CD4-positive, alpha-beta T cell treated with Interleukin-2 at 100 ng/mL for 4 hours (primary cell): Measurements from ENCODE around the gene MAP6.

ENCODE experiments used
- DNase-seq: peaks from one replicate; pipeline ENCODE4 v3.0.0-alpha.2; 2020; ENCODE audit warnings: low spot score

MAP6 gene

DNA sequence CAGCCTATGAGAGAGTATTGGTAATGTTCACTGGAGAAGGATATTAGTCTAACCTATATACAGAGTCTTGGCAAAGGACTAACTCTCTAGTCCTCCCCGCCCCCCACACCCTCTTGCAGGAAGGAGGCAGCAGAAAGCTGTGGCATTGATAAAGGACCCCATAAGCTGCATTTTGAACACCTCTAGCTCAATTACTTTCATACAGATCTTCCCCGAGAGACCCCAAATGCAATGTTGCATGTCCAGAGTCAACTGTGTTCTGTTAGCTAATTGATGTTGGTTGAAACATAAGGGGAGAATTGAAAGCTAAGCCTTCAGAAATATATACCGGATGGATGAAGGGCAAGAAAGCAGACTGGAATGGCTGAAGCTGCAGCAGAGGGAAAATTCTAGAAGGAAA is 2.8 kb downstream of the MAP6 start:
- DNase-seq: no peak

GRCh38 chr11:75665126-75665525 is 3.7 kb downstream of the MAP6 start:
- DNase-seq: no peak

DNA sequence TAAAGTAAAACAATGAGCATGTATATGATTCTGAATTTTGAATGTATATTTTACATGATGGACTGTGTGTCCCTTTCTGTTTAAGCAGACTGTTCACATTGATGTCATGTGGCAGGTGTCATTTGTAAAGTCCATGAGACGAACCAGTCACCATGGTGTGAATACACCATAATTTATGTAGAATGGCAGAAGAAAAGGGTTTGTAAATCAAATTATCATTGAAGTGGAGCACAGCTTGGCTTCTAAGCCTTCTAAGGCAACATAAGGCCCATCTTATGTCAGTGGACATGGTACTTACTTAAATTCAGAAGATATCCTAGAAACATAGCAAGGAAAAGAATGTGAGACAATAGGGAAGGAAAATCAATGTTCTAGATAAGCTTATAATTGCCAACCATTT is 4.4 kb downstream of the MAP6 start:
- DNase-seq: no peak

DNA sequence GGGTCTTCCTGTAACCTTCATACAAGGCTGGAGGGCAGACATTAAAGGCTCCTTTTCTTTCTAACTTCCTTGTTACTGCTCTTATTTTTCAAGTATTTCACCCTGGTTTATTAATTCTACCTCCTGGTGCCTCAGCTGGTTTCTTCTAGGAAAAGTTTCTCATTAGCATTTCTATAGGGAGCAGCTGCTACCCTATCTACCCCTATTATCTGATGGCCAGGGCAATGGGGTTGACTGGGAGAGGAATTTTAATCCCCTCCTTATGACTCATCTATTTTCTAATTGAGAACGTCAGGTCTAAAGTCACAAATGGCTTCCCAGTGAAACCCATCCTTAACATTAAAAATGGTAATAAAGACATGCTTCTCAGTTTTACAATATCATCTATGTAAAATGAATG is 5.0 kb downstream of the MAP6 start:
- no peak for DNase-seq

GRCh38 chr11:75659836-75660235 is 9.0 kb downstream of the MAP6 start:
- no peak for DNase-seq

GRCh38 chr11:75656044-75656727 is 12.7 kb downstream of the MAP6 start:
- DNase-seq: no peak

- DNase-seq: no peak
Measured at GRCh38 chr11:75655605-75656004, 13.2 kb downstream of the MAP6 start.

DNA sequence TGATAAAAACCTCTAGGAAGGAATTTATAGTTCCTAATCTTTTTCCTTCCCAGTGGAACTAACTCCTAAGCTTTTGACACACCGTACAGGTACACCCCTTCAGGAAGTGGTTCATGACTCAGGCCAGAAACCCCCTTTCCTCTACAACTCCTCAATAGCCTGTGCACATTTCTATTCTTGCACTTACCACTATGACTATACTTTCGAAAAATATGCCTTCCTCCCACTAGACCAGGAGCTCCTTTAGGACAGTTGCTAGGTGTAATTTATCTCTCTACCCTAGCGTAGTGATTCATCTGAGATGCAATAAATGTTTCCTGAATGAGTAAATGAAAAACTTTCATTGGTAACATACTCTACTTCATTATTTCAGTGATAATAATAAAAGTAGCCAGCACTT is 14.5 kb downstream of the MAP6 start:
- DNase-seq: no peak

DNA sequence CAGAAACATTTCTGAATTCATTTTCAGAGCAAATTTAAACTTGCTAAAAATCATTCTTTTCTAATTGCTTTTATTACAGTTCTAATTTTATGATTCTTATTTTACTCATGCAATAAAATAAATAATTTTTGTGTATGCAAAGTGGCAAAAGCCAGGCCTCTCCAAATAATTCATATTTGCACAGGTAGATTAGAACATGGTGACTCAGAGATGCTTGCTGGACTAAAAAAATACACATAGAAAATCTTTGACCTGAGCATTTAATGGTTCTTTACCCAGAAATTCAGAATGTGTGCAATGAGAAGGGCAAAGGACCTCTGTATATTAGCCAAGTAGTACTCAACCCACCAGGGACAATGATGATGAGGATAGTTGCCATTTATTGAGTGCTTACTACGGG is 15.3 kb downstream of the MAP6 start:
- no peak for DNase-seq

- no peak for DNase-seq
Measured at GRCh38 chr11:75652936-75653335, 15.9 kb downstream of the MAP6 start.

DNA sequence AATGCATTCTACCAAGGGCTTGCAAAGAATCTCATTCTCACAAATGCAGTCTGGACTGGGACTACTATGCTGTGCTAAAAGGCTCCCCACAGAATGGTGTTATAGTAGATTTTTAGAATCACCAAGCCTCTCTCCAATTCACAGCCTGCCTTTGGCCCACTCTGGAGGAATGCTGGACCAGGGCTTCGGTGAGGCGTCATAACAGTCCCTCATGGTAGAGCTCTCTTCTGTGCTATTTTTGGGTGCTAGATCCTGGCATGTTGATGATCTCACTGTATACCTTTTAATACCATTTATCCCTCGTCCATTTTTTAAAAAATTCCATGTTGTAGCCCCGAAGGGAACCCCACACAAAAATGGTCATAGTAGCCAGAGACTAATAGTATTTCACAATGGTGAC is 17.6 kb downstream of the MAP6 start:
- no peak for DNase-seq

DNA sequence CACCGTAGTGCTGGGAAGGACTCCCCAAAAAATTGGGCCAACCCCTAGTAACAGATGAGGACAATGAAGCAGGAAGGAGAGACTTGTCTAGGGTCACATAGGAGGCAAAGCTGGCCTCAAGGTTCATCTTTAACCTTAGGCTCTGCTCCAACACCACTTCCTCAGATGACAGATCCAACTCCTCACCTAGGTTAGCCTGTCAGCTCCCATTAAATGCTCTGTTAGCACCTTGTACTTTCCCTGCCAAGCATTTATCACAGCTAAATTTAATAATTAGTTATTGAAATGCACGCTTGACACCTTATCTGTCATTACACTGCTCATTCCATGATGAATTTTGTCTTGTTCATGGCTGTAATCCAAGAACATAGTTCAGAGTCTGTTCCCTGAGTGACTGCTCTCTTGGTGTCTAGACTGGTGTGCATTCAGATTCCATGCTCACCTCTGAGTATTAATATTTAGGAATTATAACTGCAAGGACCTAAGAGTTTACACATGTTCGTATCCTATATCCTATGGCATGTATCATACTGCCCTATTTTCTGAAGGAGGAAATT is 18.6 kb downstream of the MAP6 start:
- DNase-seq: no peak

DNA sequence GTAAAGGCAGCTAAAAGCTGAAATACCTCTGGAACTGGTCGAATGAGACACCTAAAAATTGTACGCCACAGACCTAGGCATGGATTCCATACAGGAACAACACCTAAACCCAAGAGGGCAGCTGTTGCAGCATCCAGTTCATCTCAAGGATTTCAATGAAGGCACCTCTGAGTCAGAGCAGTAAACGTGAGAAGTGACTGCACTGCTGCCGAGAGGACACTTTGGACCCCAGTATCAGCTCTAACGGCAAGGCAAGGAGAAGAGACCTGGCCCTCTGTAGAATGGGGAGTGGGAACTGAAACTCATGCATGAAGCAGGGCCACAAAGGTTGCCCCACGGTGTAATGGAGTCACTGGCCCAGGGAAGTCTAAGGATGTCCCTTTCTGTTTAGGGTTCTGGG is 23.9 kb downstream of the MAP6 start:
- DNase-seq: no peak

DNA sequence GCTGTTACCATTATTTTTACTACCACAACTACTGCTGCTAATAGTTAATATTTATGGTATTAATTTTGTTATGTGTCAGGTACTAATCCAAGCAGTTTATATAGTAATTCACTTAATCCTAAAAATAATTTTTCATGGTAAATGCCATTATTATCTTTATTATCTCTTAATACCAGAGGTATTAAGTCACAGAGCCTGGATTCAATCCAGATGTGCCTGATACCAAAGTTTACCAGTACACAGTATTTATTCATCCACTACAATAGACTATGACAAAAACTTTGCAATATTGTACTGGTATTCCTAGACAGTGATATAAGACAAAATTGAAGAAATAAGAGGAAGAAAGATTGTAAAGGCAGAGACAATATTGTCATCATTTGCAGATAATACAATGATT is 24.5 kb downstream of the MAP6 start:
- no peak for DNase-seq

DNA sequence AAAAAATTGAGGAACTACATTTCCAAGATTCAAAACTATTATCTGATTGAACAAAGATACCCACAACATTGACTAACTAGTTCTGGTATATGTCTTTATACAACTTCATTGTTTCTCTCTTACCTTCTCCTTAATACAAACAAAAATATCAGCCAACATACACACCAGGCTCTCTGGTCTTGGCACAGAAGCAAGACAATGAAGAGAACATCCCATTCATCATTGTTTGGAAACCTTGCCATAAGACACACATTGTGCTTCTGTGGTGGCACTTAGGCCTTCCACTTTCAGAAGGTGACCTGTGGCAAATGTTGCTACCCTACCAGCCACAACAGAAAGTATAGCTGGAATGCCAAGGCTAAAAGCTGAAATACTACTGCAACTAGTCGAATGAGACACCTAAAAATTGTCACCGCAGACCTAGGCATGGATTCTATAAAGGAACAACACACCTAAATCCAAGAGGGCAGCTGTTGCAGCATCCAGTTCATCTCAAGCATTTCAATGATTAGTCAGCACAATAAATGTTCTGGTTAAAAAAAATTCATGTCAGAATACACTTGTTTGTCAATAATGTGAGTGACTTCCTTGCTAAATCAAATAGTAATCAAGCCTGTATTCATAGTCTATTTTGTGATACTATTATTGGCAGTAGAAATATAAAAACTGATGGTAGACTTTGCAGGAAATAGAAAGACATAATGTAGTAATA is 26.3 kb downstream of the MAP6 start:
- DNase-seq: no peak

GRCh38 chr11:75639762-75640181 is 29.1 kb downstream of the MAP6 start:
- no peak for DNase-seq

GRCh38 chr11:75637998-75638397 is 30.8 kb downstream of the MAP6 start:
- no peak for DNase-seq

DNA sequence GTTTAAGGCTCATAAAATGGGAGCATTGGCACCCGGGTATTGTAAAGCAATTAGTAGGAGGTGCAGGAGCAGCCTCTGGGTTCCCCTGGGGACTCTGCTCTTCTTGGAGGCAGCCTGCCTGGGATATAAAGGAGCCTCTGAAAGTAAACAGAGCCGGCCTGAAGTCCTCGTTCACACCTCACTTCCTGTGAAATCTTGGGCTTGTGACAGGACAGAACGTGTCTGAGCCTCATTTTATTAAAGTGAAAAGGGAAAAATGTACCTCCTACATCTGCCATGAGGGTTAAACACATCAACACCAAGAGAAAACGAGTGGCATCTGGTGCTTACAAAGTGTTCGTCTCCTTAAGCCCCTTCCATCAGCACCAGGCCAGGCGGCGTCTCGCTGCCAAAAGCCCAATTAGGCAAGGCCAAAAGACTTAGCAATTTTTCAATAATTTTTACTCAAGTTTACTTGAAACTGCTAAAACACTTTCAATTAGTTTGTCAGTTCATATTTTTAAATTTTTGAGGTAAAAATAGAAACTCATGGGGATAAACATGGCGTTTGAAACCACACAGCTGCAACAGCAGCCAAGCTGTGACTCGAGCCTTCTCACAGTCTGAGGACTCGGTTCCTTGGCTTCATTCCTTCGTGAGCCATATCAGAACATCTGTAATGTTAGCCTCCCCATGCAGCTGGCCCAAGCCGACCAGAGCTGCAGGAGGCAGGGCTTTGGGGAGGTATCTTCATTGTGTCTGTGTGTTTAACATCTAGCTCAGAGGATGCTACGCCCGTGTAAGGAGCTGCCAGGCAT is 33.6 kb downstream of the MAP6 start:
- DNase-seq: no peak

- DNase-seq: no peak
Measured at GRCh38 chr11:75633409-75634066, 35.3 kb downstream of the MAP6 start.

DNA sequence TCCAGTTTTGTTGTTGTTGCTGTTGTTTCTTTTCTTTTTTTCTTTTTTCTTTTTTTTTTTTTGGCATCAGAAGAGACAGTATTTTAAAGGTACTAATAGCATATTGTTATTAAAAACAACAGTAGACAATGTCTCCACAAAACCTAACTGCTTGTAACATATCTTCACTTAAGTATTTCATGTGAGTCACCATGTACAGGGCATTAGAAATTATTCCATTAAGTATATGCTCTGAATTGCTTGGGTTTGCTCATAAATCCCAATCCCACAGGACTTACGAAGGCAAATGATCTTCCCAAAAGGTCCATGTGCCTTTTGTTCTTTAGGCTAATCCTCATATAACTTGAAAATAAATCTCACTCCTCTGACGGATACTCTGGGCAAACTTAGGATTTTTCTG is 35.9 kb downstream of the MAP6 start:
- DNase-seq: no peak

DNA sequence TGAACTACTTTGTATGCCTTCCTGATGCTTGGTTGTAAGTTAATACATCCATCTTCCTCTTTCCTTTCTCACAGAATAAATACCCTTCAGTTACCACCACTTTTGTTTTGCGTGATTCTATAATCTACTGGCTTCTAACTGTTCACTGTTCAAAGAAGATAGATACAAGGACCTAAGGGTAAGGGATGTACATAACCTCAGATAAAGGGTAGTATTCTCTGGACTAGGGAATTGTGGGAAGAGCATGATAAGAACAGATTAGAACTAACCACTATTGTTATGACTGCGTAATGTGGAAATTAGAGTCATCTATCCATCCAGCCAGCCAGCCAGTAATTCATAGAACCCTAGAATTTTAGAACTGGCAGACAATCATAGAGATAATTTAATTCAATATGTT is 36.4 kb downstream of the MAP6 start:
- DNase-seq: no peak

DNA sequence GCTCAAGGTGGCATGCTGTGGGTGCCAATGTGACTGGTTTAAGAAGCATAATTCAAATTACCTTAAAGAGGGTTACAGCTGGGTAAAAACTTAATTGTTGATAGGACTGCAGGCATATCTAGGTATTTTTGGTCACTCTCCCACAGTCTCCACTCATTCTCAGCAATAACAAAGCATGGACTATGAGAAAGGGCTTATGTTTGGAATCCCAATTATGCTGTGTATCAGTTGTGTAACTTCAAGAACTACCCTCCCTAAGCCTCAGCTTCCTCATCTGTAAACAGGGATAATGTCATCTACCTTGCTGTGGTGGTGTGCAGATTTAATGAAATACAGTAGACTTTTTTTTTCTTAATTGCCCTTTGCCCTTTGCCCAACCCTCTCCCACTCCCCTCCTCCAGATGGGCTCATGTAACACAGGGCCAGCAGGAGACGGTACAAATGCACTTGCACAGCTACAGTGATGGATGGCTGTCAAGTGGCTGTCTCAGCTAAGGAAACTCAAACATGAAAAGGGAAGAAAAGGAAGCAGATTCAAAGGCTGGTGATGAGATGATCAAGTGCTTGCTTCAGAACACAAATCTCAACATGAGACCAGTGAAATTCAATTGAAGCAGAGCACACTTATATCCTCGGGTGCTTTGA is 37.6 kb downstream of the MAP6 start:
- DNase-seq: no peak
